Dendritic cell treated with granulocyte-macrophage colony-stimulating factor and Interleukin-4, amounts not matched to agents 40 ng/mL and 50 ng/mL, for 4 days (primary cell): ENCODE data around the gene ARMH4.

Experiments
- H3K27ac Mint-ChIP-seq: one replicate; pipeline ENCODE4 v1.8.0; 2022; ENCODE audit warnings: mild to moderate bottlenecking, mixed read lengths
- H3K27me3 Mint-ChIP-seq: one replicate; pipeline ENCODE4 v1.8.0; 2022; ENCODE audit warnings: mild to moderate bottlenecking, mixed read lengths
- H3K36me3 Mint-ChIP-seq: one replicate; pipeline ENCODE4 v1.8.0; 2022; ENCODE audit warnings: low read depth, mixed read lengths
- H3K4me1 Mint-ChIP-seq: one replicate; pipeline ENCODE4 v1.8.0; 2022; ENCODE audit warnings: low read depth, mixed read lengths
- H3K4me3 Mint-ChIP-seq: one replicate; pipeline ENCODE4 v1.8.0; 2022; ENCODE audit warnings: mild to moderate bottlenecking, moderate library complexity, mixed read lengths
- H3K9me3 Mint-ChIP-seq: one replicate; pipeline ENCODE4 v1.8.0; 2022; ENCODE audit warnings: mixed read lengths
- intact Hi-C: fragments of 100-400 bp; cut with micrococcal nuclease; formaldehyde crosslinking; loops from one replicate; pipeline ENCODE4 v1.15.0; 2022

Gene ARMH4

GRCh38 chr14:58100735-58101368 is 51.2 kb downstream of the ARMH4 start:
- intact Hi-C loops: no loop called here

GRCh38 chr14:58099682-58100081 is 52.3 kb downstream of the ARMH4 start:
- Mint-ChIP-seq H3K9me3 (no peaks in the 10 kb centered on the region), H3K4me3 (no peak overlapping the region)
- intact Hi-C loops: no loop called here

More at GRCh38 chr14:58100735-58101368, 51.2 kb downstream of the ARMH4 start:
- H3K36me3 Mint-ChIP-seq: no peaks in the 10 kb centered on the region
- H3K4me3 Mint-ChIP-seq: no peak overlapping the region
- no peak overlapping the region for H3K27ac Mint-ChIP-seq
- H3K27me3 Mint-ChIP-seq: no peaks in the 10 kb centered on the region
- no peaks in the 10 kb centered on the region for H3K4me1 Mint-ChIP-seq
- no peaks in the 10 kb centered on the region for H3K9me3 Mint-ChIP-seq

GRCh38 chr14:58098507-58098906 is 53.5 kb downstream of the ARMH4 start:
- H3K36me3 Mint-ChIP-seq: no peaks in the 10 kb centered on the region
- H3K4me3 Mint-ChIP-seq: no peak overlapping the region
- no peaks in the 10 kb centered on the region for H3K9me3 Mint-ChIP-seq
- no peaks in the 10 kb centered on the region for H3K4me1 Mint-ChIP-seq
- H3K27ac Mint-ChIP-seq: no peak overlapping the region
- intact Hi-C loops: no loop called here
- no peaks in the 10 kb centered on the region for H3K27me3 Mint-ChIP-seq

More at GRCh38 chr14:58099682-58100081, 52.3 kb downstream of the ARMH4 start:
- no peaks in the 10 kb centered on the region for H3K36me3 Mint-ChIP-seq
- H3K27ac Mint-ChIP-seq: no peak overlapping the region
- no peaks in the 10 kb centered on the region for H3K27me3 Mint-ChIP-seq
- H3K4me1 Mint-ChIP-seq: no peaks in the 10 kb centered on the region

- no peak overlapping the region for H3K27ac Mint-ChIP-seq
- H3K36me3 Mint-ChIP-seq: no peaks in the 10 kb centered on the region
- no peaks in the 10 kb centered on the region for H3K27me3 Mint-ChIP-seq
- H3K9me3 Mint-ChIP-seq: no peaks in the 10 kb centered on the region
- H3K4me3 Mint-ChIP-seq: no peak overlapping the region
- H3K4me1 Mint-ChIP-seq: no peaks in the 10 kb centered on the region
- intact Hi-C loops: no loop called here
Measured at GRCh38 chr14:58096731-58097130, 55.3 kb downstream of the ARMH4 start.

- Mint-ChIP-seq H3K27ac (no peak overlapping the region), H3K9me3 (no peaks in the 10 kb centered on the region), H3K27me3 (no peaks in the 10 kb centered on the region), H3K4me3 (no peak overlapping the region), H3K4me1 (peaks cover 13% of the 10 kb centered on the region), H3K36me3 (no peaks in the 10 kb centered on the region)
- intact Hi-C loops: no loop called here
Measured at GRCh38 chr14:58091883-58092630, 60.0 kb downstream of the ARMH4 start.

GRCh38 chr14:58089612-58090011 is 62.4 kb downstream of the ARMH4 start:
- no peaks in the 10 kb centered on the region for H3K27me3 Mint-ChIP-seq
- H3K36me3 Mint-ChIP-seq: no peaks in the 10 kb centered on the region
- H3K4me1 Mint-ChIP-seq: peaks cover 13% of the 10 kb centered on the region
- H3K4me3 Mint-ChIP-seq: no peak overlapping the region
- no peaks in the 10 kb centered on the region for H3K9me3 Mint-ChIP-seq
- H3K27ac Mint-ChIP-seq: no peak overlapping the region
- intact Hi-C loops: no loop called here

- H3K4me1 Mint-ChIP-seq: peaks cover 13% of the 10 kb centered on the region
- no peaks in the 10 kb centered on the region for H3K9me3 Mint-ChIP-seq
- H3K36me3 Mint-ChIP-seq: no peaks in the 10 kb centered on the region
- intact Hi-C loops: no loop called here
- no peak overlapping the region for H3K4me3 Mint-ChIP-seq
- no peaks in the 10 kb centered on the region for H3K27me3 Mint-ChIP-seq
- no peak overlapping the region for H3K27ac Mint-ChIP-seq
Measured at GRCh38 chr14:58088961-58089360, 63.1 kb downstream of the ARMH4 start.

- no peaks in the 10 kb centered on the region for H3K27me3 Mint-ChIP-seq
Measured at GRCh38 chr14:58085877-58086276, 66.1 kb downstream of the ARMH4 start.

GRCh38 chr14:58082491-58083098 is 69.4 kb downstream of the ARMH4 start:
- Mint-ChIP-seq H3K9me3 (no peaks in the 10 kb centered on the region), H3K27ac (peak overlapping the region; percentile 74), H3K36me3 (no peaks in the 10 kb centered on the region), H3K27me3 (no peaks in the 10 kb centered on the region), H3K4me1 (peaks cover 17% of the 10 kb centered on the region), H3K4me3 (no peak overlapping the region)
- intact Hi-C loops: no loop called here

More at GRCh38 chr14:58085877-58086276, 66.1 kb downstream of the ARMH4 start:
- Mint-ChIP-seq H3K9me3 (no peaks in the 10 kb centered on the region), H3K27ac (no peak overlapping the region), H3K36me3 (no peaks in the 10 kb centered on the region), H3K4me1 (peaks cover 21% of the 10 kb centered on the region), H3K4me3 (no peak overlapping the region)
- intact Hi-C loops: no loop called here

- Mint-ChIP-seq H3K27me3 (no peaks in the 10 kb centered on the region), H3K27ac (peak overlapping the region; percentile 74), H3K9me3 (no peaks in the 10 kb centered on the region), H3K4me1 (peaks cover 23% of the 10 kb centered on the region), H3K4me3 (no peak overlapping the region), H3K36me3 (no peaks in the 10 kb centered on the region)
- intact Hi-C loops: no loop called here
Measured at GRCh38 chr14:58082011-58082410, 70.0 kb downstream of the ARMH4 start.

GRCh38 chr14:58078471-58078870 is 73.5 kb downstream of the ARMH4 start:
- Mint-ChIP-seq H3K9me3 (peaks cover 8% of the 10 kb centered on the region), H3K27ac (peak overlapping the region; percentile 72), H3K4me3 (no peak overlapping the region), H3K4me1 (peaks cover 37% of the 10 kb centered on the region), H3K36me3 (no peaks in the 10 kb centered on the region), H3K27me3 (no peaks in the 10 kb centered on the region)
- intact Hi-C loops: no loop called here

- intact Hi-C loops: no loop called here
- Mint-ChIP-seq H3K9me3 (peaks cover 8% of the 10 kb centered on the region), H3K4me1 (peaks cover 37% of the 10 kb centered on the region), H3K27me3 (no peaks in the 10 kb centered on the region), H3K36me3 (no peaks in the 10 kb centered on the region), H3K4me3 (peak overlapping the region; percentile 2), H3K27ac (peak overlapping the region; percentile 72)
Measured at GRCh38 chr14:58078068-58078467, 73.9 kb downstream of the ARMH4 start.

- Mint-ChIP-seq H3K4me1 (peaks cover 35% of the 10 kb centered on the region), H3K27me3 (no peaks in the 10 kb centered on the region)
- intact Hi-C loops: no loop called here
Measured at GRCh38 chr14:58077621-58078020, 74.4 kb downstream of the ARMH4 start.

GRCh38 chr14:58073516-58073915 is 78.5 kb downstream of the ARMH4 start:
- Mint-ChIP-seq H3K27me3 (no peaks in the 10 kb centered on the region), H3K4me1 (peaks cover 29% of the 10 kb centered on the region), H3K36me3 (no peaks in the 10 kb centered on the region), H3K9me3 (peaks cover 8% of the 10 kb centered on the region), H3K27ac (no peak overlapping the region), H3K4me3 (no peak overlapping the region)
- intact Hi-C loops: no loop called here

More at GRCh38 chr14:58077621-58078020, 74.4 kb downstream of the ARMH4 start:
- Mint-ChIP-seq H3K9me3 (peaks cover 8% of the 10 kb centered on the region), H3K27ac (peak overlapping the region; percentile 72), H3K4me3 (peak overlapping the region; percentile 27), H3K36me3 (no peaks in the 10 kb centered on the region)
